Caco-2 (cell line): ENCODE results near the gene ENOX1. TPM values are rescaled to one million over a fixed set of nuclear protein-coding genes. Genes with fewer than 3 reads are reported as not detected.

Experiments
- BruUV-seq: library from RNA; stranded (reverse); fragments of 400-500 nt; replicated peaks from 2 replicates; lab custom pipeline; 2021; lab: Mats Ljungman, UMichigan
- CTCF ChIA-PET: fragments of 300-600 bp; sonication (Branson Sonifier 250); formaldehyde crosslinking; loops from one replicate; lab custom pipeline; 2022; ENCODE audit warnings: antibody characterized with exemption; lab: Charles Lee
- POLR2A ChIA-PET: fragments of 300-600 bp; sonication (Branson Sonifier 250); formaldehyde crosslinking; loops from one replicate; lab custom pipeline; 2022; ENCODE audit warnings: antibody characterized with exemption; lab: Charles Lee
- DNase-seq, 2 experiments: peaks; one replicate each; pipeline versions ENCODE4 v3.0.0 to v3.0.0-alpha.2; 2020 to 2022
- H3K27me3 ChIP-seq: replicated peaks from 2 replicates; pipeline ENCODE4 v1.6.0; 2011; ENCODE audit warnings: low read length; ENCODE audit not compliant: control insufficient read depth, insufficient read depth
- H3K36me3 ChIP-seq: 2 replicates; pipeline ENCODE4 v1.5.1; 2011; ENCODE audit warnings: low read length; ENCODE audit not compliant: control insufficient read depth, insufficient read depth
- H3K4me1 ChIP-seq: fragments of 250-450 bp; sonication (Bioruptor Pico); 2 replicates; pipeline ENCODE4 v1.5.1; 2020; ENCODE audit warnings: mild to moderate bottlenecking
- H3K4me3 ChIP-seq: 2 replicates; pipeline ENCODE4 v1.5.1; 2011; ENCODE audit warnings: low read depth, mild to moderate bottlenecking, control low read depth, low read length
- H3K9me3 ChIP-seq: fragments of 250-450 bp; sonication (Bioruptor Pico); 2 replicates; pipeline ENCODE4 v1.5.1; 2020; ENCODE audit warnings: mild to moderate bottlenecking, moderate library complexity
- H3K27ac Mint-ChIP-seq: one replicate; pipeline ENCODE4 v1.8.0; 2022; ENCODE audit warnings: mixed read lengths; ENCODE audit not compliant: unreplicated experiment
- H3K27me3 Mint-ChIP-seq: one replicate; pipeline ENCODE4 v1.8.0; 2022; ENCODE audit warnings: mixed read lengths; ENCODE audit not compliant: insufficient read depth, unreplicated experiment
- H3K36me3 Mint-ChIP-seq: one replicate; pipeline ENCODE4 v1.8.0; 2022; ENCODE audit warnings: mild to moderate bottlenecking, mixed read lengths; ENCODE audit not compliant: insufficient read depth, unreplicated experiment
- H3K4me1 Mint-ChIP-seq: one replicate; pipeline ENCODE4 v1.8.0; 2022; ENCODE audit warnings: low read depth, mixed read lengths; ENCODE audit not compliant: unreplicated experiment
- H3K4me3 Mint-ChIP-seq: one replicate; pipeline ENCODE4 v1.8.0; 2022; ENCODE audit warnings: mild to moderate bottlenecking, moderate library complexity, mixed read lengths; ENCODE audit not compliant: unreplicated experiment
- H3K9me3 Mint-ChIP-seq: one replicate; pipeline ENCODE4 v1.8.0; 2022; ENCODE audit warnings: mixed read lengths; ENCODE audit not compliant: unreplicated experiment
- CTCF ChIP-seq, 2 experiments: fragments of 200-600 bp in 1 of 2; IDR thresholded peaks; 1 replicate in 1 of 2; 2 replicates in 1 of 2; pipeline versions ENCODE4 v1.5.1 to v1.8.0; 2011 to 2022; ENCODE audit warnings: antibody characterized with exemption in 1 of 2, control low read depth in 1 of 2, inconsistent platforms in 1 of 2, low read depth in 1 of 2, low read length in 1 of 2, mild to moderate bottlenecking in 1 of 2, moderate library complexity in 1 of 2; ENCODE audit not compliant: insufficient read depth in 1 of 2, severe bottlenecking in 1 of 2, unreplicated experiment in 1 of 2
- intact Hi-C: fragments of 100-400 bp; cut with micrococcal nuclease; formaldehyde crosslinking; loops from one replicate; pipeline ENCODE4 v1.10.0; 2022; ENCODE audit not compliant: unreplicated experiment
- total RNA-seq: library from RNA; stranded (reverse); gene quantifications from 2 replicates; pipeline ENCODE4 v1.2.3, GENCODE V29; 2022

Gene ENOX1
- total RNA-seq, 1 experiment from 2014 or later, result 9.1 TPM

- H3K36me3 Mint-ChIP-seq, result no peaks in the 10 kb centered on the region
- Histone ChIP-seq H3K4me3 (no peak overlapping the region), H3K27me3 (no peaks in the 10 kb centered on the region), H3K4me1 (peaks cover 16% of the 10 kb centered on the region), H3K9me3 (no peaks in the 10 kb centered on the region), H3K36me3 (no peaks in the 10 kb centered on the region)
- intact Hi-C loops, result no loop called here
- ChIA-PET CTCF (no interaction called here), POLR2A (no interaction called here)
- BruUV-seq, result no TSS peak
- DNase-seq, result no peak
- no peak for TF ChIP-seq CTCF (IDR thresholded peaks at IDR 0.05; ENCODE audit: insufficient read depth in 1 of 2, low read depth in 1 of 2, low read length in 1 of 2, severe bottlenecking in 1 of 2, unreplicated experiment in 1 of 2)
- H3K4me3 Mint-ChIP-seq, result no peak overlapping the region
- no peaks in the 10 kb centered on the region for H3K4me1 Mint-ChIP-seq
- no peak overlapping the region for H3K27ac Mint-ChIP-seq
- H3K9me3 Mint-ChIP-seq, result no peaks in the 10 kb centered on the region
- H3K27me3 Mint-ChIP-seq, result no peaks in the 10 kb centered on the region
Observed at GRCh38 chr13:43364210-43365038, 422.3 kb downstream of the ENOX1 start.

GRCh38 chr13:43363156-43363953, 423.4 kb downstream of the ENOX1 start:
- H3K4me1 ChIP-seq, result peaks cover 13% of the 10 kb centered on the region
- H3K9me3 ChIP-seq, result no peaks in the 10 kb centered on the region
- H3K27me3 Mint-ChIP-seq, result no peaks in the 10 kb centered on the region
- POLR2A ChIA-PET, result no interaction called here
- BruUV-seq, result no TSS peak
- intact Hi-C loops, result no loop called here
- H3K27me3 ChIP-seq, result no peaks in the 10 kb centered on the region
- no peaks in the 10 kb centered on the region for H3K36me3 ChIP-seq
- H3K4me3 Mint-ChIP-seq, result no peak overlapping the region
- H3K4me1 Mint-ChIP-seq, result no peaks in the 10 kb centered on the region
- CTCF ChIA-PET, result no interaction called here
- no peaks in the 10 kb centered on the region for H3K9me3 Mint-ChIP-seq
- no peak for TF ChIP-seq CTCF (IDR thresholded peaks at IDR 0.05; ENCODE audit: insufficient read depth in 1 of 2, low read depth in 1 of 2, low read length in 1 of 2, severe bottlenecking in 1 of 2, unreplicated experiment in 1 of 2)
- DNase-seq, result no peak
- H3K4me3 ChIP-seq, result no peak overlapping the region
- H3K36me3 Mint-ChIP-seq, result no peaks in the 10 kb centered on the region
- H3K27ac Mint-ChIP-seq, result no peak overlapping the region

- Mint-ChIP-seq H3K4me3 (no peak overlapping the region), H3K36me3 (no peaks in the 10 kb centered on the region), H3K9me3 (no peaks in the 10 kb centered on the region), H3K4me1 (no peaks in the 10 kb centered on the region), H3K27me3 (no peaks in the 10 kb centered on the region), H3K27ac (no peak overlapping the region)
- Histone ChIP-seq H3K4me1 (peaks cover 5% of the 10 kb centered on the region; the same call in 1 of the 2 replicates), H3K27me3 (no peaks in the 10 kb centered on the region), H3K36me3 (no peaks in the 10 kb centered on the region), H3K4me3 (no peak overlapping the region), H3K9me3 (no peaks in the 10 kb centered on the region)
- BruUV-seq, result no TSS peak
- intact Hi-C loops, result no loop called here
- ChIA-PET CTCF (no interaction called here), POLR2A (no interaction called here)
- no peak for TF ChIP-seq CTCF (IDR thresholded peaks at IDR 0.05; ENCODE audit: insufficient read depth in 1 of 2, low read depth in 1 of 2, low read length in 1 of 2, severe bottlenecking in 1 of 2, unreplicated experiment in 1 of 2)
- no peak for DNase-seq
Observed at GRCh38 chr13:43362556-43362955, 424.2 kb downstream of the ENOX1 start.
